Loucy (cell line): Measurements from ENCODE around the gene MICU1.

Experiments used
- H2AFZ ChIP-seq: fragments of 200-600 bp; sonication (generic); 2 replicates; pipeline ENCODE4 v1.6.0; 2016; ENCODE audit warnings: antibody characterized with exemption, mild to moderate bottlenecking, low read length, moderate library complexity
- H3F3A ChIP-seq: fragments of 200-600 bp; 2 replicates; pipeline ENCODE4 v1.6.0; 2016; ENCODE audit warnings: antibody characterized with exemption, low read depth, mild to moderate bottlenecking
- H3K27me3 ChIP-seq: fragments of 200-600 bp; sonication (generic); 2 replicates; pipeline ENCODE4 v1.6.1; 2014; ENCODE audit warnings: low read length, mild to moderate bottlenecking; ENCODE audit not compliant: insufficient read depth, poor library complexity, severe bottlenecking
- H3K36me3 ChIP-seq: fragments of 200-600 bp; sonication (generic); 2 replicates; pipeline ENCODE4 v1.6.1; 2016; ENCODE audit warnings: low read length; ENCODE audit not compliant: insufficient read depth
- H3K4me1 ChIP-seq: fragments of 200-600 bp; sonication (generic); 2 replicates; pipeline ENCODE4 v1.5.1; 2014; ENCODE audit warnings: low read length, mild to moderate bottlenecking; ENCODE audit not compliant: insufficient read depth, poor library complexity, severe bottlenecking
- H3K4me2 ChIP-seq: fragments of 200-600 bp; sonication (generic); 2 replicates; pipeline ENCODE4 v1.6.0; 2014; ENCODE audit warnings: antibody characterized with exemption, low read length, low read depth, mild to moderate bottlenecking; ENCODE audit not compliant: poor library complexity, severe bottlenecking
- H3K4me3 ChIP-seq: fragments of 200-600 bp; sonication (generic); 2 replicates; pipeline ENCODE4 v1.5.1; 2014; ENCODE audit warnings: low read length, mild to moderate bottlenecking, mixed read lengths; ENCODE audit not compliant: poor library complexity, severe bottlenecking
- H3K79me2 ChIP-seq: fragments of 200-600 bp; sonication (generic); 2 replicates; pipeline ENCODE4 v1.6.1; 2014; ENCODE audit warnings: low read length; ENCODE audit not compliant: insufficient read depth
- H3K9ac ChIP-seq: fragments of 200-600 bp; sonication (generic); 2 replicates; pipeline ENCODE4 v1.6.0; 2014; ENCODE audit warnings: mild to moderate bottlenecking, low read depth, low read length, moderate library complexity; ENCODE audit not compliant: poor library complexity, severe bottlenecking
- H3K9me2 ChIP-seq: fragments of 200-600 bp; sonication (generic); replicated peaks from 2 replicates; pipeline ENCODE4 v1.6.1; 2016; ENCODE audit warnings: low read depth, low read length, mixed read lengths
- H3K9me3 ChIP-seq: fragments of 200-600 bp; sonication (generic); 2 replicates; pipeline ENCODE4 v1.6.1; 2014; ENCODE audit warnings: mild to moderate bottlenecking, antibody characterized with exemption, low read length, low read depth; ENCODE audit not compliant: insufficient read depth
- H4K20me1 ChIP-seq: fragments of 200-600 bp; sonication (generic); 2 replicates; pipeline ENCODE4 v1.6.0; 2014; ENCODE audit warnings: antibody characterized with exemption, low read length, mild to moderate bottlenecking; ENCODE audit not compliant: insufficient read depth, poor library complexity, severe bottlenecking
- CTCF ChIP-seq: fragments of 200-600 bp; sonication (generic); conservative IDR thresholded peaks from 2 replicates; pipeline ENCODE4 v1.5.1; 2014; ENCODE audit warnings: mild to moderate bottlenecking, antibody characterized with exemption, low read length
- EZH2phosphoT487 ChIP-seq: fragments of 200-600 bp; IDR thresholded peaks from 2 replicates; pipeline ENCODE4 v1.6.1; 2018; ENCODE audit warnings: antibody characterized with exemption, mild to moderate bottlenecking, moderate library complexity, borderline replicate concordance

The MICU1 gene

GRCh38 chr10:72525689-72526088 is 100.2 kb downstream of the MICU1 start:
- Histone ChIP-seq H3K36me3 (no peaks in the 10 kb centered on the region), H3F3A (no peaks in the 10 kb centered on the region), H3K9me3 (no peaks in the 10 kb centered on the region), H3K9me2 (no peaks in the 10 kb centered on the region), H3K27me3 (no peaks in the 10 kb centered on the region), H3K4me3 (no peak overlapping the region), H3K4me2 (no peak overlapping the region), H4K20me1 (no peaks in the 10 kb centered on the region), H3K4me1 (no peaks in the 10 kb centered on the region), H3K79me2 (no peaks in the 10 kb centered on the region), H2AFZ (no peak overlapping the region), H3K9ac (no peak overlapping the region)
- TF ChIP-seq CTCF = no peak
- TF ChIP-seq EZH2phosphoT487 = no peak

- Histone ChIP-seq H3K9me3 (no peaks in the 10 kb centered on the region), H3K27me3 (no peaks in the 10 kb centered on the region), H3K4me2 (no peak overlapping the region), H3F3A (no peaks in the 10 kb centered on the region), H3K4me1 (no peaks in the 10 kb centered on the region), H3K4me3 (no peak overlapping the region), H3K9me2 (no peaks in the 10 kb centered on the region), H3K9ac (no peak overlapping the region), H4K20me1 (no peaks in the 10 kb centered on the region), H3K79me2 (no peaks in the 10 kb centered on the region), H3K36me3 (no peaks in the 10 kb centered on the region), H2AFZ (no peak overlapping the region)
- no peak for TF ChIP-seq EZH2phosphoT487
- no peak for TF ChIP-seq CTCF
Measured at GRCh38 chr10:72525277-72525676, 100.6 kb downstream of the MICU1 start.

- no peaks in the 10 kb centered on the region for H4K20me1 ChIP-seq
- TF ChIP-seq CTCF (no peak), EZH2phosphoT487 (no peak)
- H3K36me3 ChIP-seq = no peaks in the 10 kb centered on the region
- H3K27me3 ChIP-seq = no peaks in the 10 kb centered on the region
- no peak overlapping the region for H3K4me3 ChIP-seq
- no peak overlapping the region for H3K4me2 ChIP-seq
- no peak overlapping the region for H3K9ac ChIP-seq
- H3K79me2 ChIP-seq = no peaks in the 10 kb centered on the region
- H3K9me2 ChIP-seq = no peaks in the 10 kb centered on the region
- H2AFZ ChIP-seq = no peak overlapping the region
- H3K4me1 ChIP-seq = no peaks in the 10 kb centered on the region
- no peaks in the 10 kb centered on the region for H3F3A ChIP-seq
- H3K9me3 ChIP-seq = no peaks in the 10 kb centered on the region
Measured at GRCh38 chr10:72524489-72524888, 101.4 kb downstream of the MICU1 start.
